HepG2 (cell line): ENCODE results near the gene R3HCC1L. TPM values are rescaled to one million over a fixed set of nuclear protein-coding genes. Genes with fewer than 3 reads are reported as not detected.

Experiments used
- ATAC-seq: fragments of 200-7000 bp; cut with Tn5 transposase; 3 replicates; pipeline ENCODE4 v1.9.1; 2020; ENCODE audit warnings: mild to moderate bottlenecking, moderate library complexity
- BruUV-seq: library from RNA; stranded (reverse); fragments of 400-500 nt; replicated peaks from 2 replicates; lab custom pipeline; 2021; lab: Mats Ljungman, UMichigan
- CTCF ChIA-PET: fragments of 300-600 bp; formaldehyde crosslinking; extraction: SDS; loops from one replicate; lab custom pipeline; 2021; ENCODE audit warnings: low total read pairs, inconsistent platforms, low intra/inter-chr PET ratio; lab: Yijun Ruan, JAX
- POLR2A ChIA-PET: fragments of 350-600 bp; sonication (Branson Sonifier 250); formaldehyde crosslinking; loops from one replicate; lab custom pipeline; 2020; ENCODE audit warnings: antibody characterized with exemption, inconsistent platforms; lab: Yijun Ruan, JAX
- DNase-seq: peaks from one replicate; pipeline ENCODE4 v3.0.0-alpha.2; 2015; ENCODE audit warnings: low spot score
- FAIRE-seq: peaks from 3 replicates; lab custom pipeline; 2011; peaks lifted over from hg19 to GRCh38; lab: Jason Lieb, UNC
- H2AFZ ChIP-seq: one replicate; pipeline ENCODE4 v1.6.1; 2011; ENCODE audit warnings: low read length, inconsistent platforms
- H3K27ac ChIP-seq: fragments of 300-600 bp; 3 replicates; pipeline ENCODE4 v1.8.0; 2011; ENCODE audit warnings: mixed run types, mild to moderate bottlenecking, mixed read lengths, low read length, inconsistent platforms; ENCODE audit not compliant: insufficient read depth; ENCODE audit errors: extremely low read length
- H3K27me3 ChIP-seq, 2 experiments: fragments of 200-600 bp in 1 of 2; 2 replicates in 1 of 2; 3 replicates in 1 of 2; pipeline versions ENCODE4 v1.6.0 to v1.8.0; 2011; ENCODE audit warnings: low read length in 2 of 2, mild to moderate bottlenecking in 2 of 2, moderate library complexity in 2 of 2, inconsistent platforms in 1 of 2; ENCODE audit not compliant: insufficient read depth in 2 of 2, control insufficient read depth in 1 of 2
- H3K36me3 ChIP-seq, 2 experiments: fragments of 200-600 bp in 1 of 2; replicated peaks in 1 of 2; 2 replicates in 1 of 2; 3 replicates in 1 of 2; pipeline versions ENCODE4 v1.5.1 to v1.8.0; 2011; ENCODE audit warnings: low read length in 2 of 2, inconsistent platforms in 1 of 2; ENCODE audit not compliant: insufficient read depth in 2 of 2, control insufficient read depth in 1 of 2
- H3K4me1 ChIP-seq: 2 replicates; pipeline ENCODE4 v1.5.1; 2012; ENCODE audit warnings: low read length, inconsistent platforms; ENCODE audit not compliant: insufficient read depth
- H3K4me2 ChIP-seq: 2 replicates; pipeline ENCODE4 v1.6.0; 2011; ENCODE audit warnings: low read depth, low read length, inconsistent platforms
- H3K4me3 ChIP-seq, 3 experiments: fragments of 200-600 bp in 1 of 3; sonication (generic), shearing (Covaris generic) in 1 of 3; replicated peaks in 1 of 3; 2 replicates each; pipeline ENCODE4 v1.5.1; 2011 to 2016; ENCODE audit warnings: low read length in 3 of 3, inconsistent platforms in 2 of 3, low read depth in 2 of 3, mild to moderate bottlenecking in 2 of 3, control low read depth in 1 of 3, mixed read lengths in 1 of 3; ENCODE audit not compliant: insufficient read depth in 1 of 3
- H3K79me2 ChIP-seq: one replicate; pipeline ENCODE4 v1.6.1; 2011; ENCODE audit warnings: low read length, inconsistent platforms; ENCODE audit not compliant: insufficient read depth
- H3K9ac ChIP-seq: 2 replicates; pipeline ENCODE4 v1.6.0; 2011; ENCODE audit warnings: mild to moderate bottlenecking, low read depth, low read length, inconsistent platforms; ENCODE audit not compliant: insufficient read depth
- H3K9me3 ChIP-seq: 2 replicates; pipeline ENCODE4 v1.5.1; 2012; ENCODE audit warnings: mild to moderate bottlenecking, low read length
- H4K20me1 ChIP-seq: 2 replicates; pipeline ENCODE4 v1.6.0; 2011; ENCODE audit warnings: inconsistent platforms, mild to moderate bottlenecking, low read length, moderate library complexity; ENCODE audit not compliant: insufficient read depth
- ASH2L ChIP-seq: fragments of 300-600, 200-600 bp; sonication (generic); IDR thresholded peaks from 2 replicates; pipeline ENCODE4 v1.7.0; 2017; ENCODE audit warnings: low read depth, mild to moderate bottlenecking, moderate library complexity, mixed read lengths, low read length; ENCODE audit not compliant: insufficient read length
- FLYWCH1 ChIP-seq: sonication (generic); formaldehyde crosslinking; IDR thresholded peaks from 2 replicates; pipeline ENCODE4 v1.8.1; 2023; ENCODE audit warnings: mild to moderate bottlenecking, missing genetic modification reagents
- FOXK2 ChIP-seq: fragments of 450-650 bp; IDR thresholded peaks from 2 replicates; pipeline ENCODE4 v1.6.1; 2016
- HNRNPK ChIP-seq: fragments of 200-400 bp; formaldehyde crosslinking; IDR thresholded peaks from 2 replicates; pipeline ENCODE4 v1.6.1; 2018; ENCODE audit warnings: low read length, low read depth, moderate library complexity, mild to moderate bottlenecking; ENCODE audit not compliant: poor library complexity, severe bottlenecking
- JUND ChIP-seq: sonication (generic); formaldehyde crosslinking; IDR thresholded peaks from 2 replicates; pipeline ENCODE4 v1.8.0; 2022; ENCODE audit warnings: mild to moderate bottlenecking, missing genetic modification reagents
- KDM2A ChIP-seq: sonication (generic); formaldehyde crosslinking; IDR thresholded peaks from 2 replicates; pipeline ENCODE4 v1.4.0; 2020; ENCODE audit warnings: low read depth, missing genetic modification reagents, borderline replicate concordance
- MYC ChIP-seq: sonication (generic); formaldehyde crosslinking; IDR thresholded peaks from 2 replicates; pipeline ENCODE4 v1.9.0; 2021; ENCODE audit warnings: missing genetic modification reagents, borderline replicate concordance
- RFX1 ChIP-seq: fragments of 450-650 bp; IDR thresholded peaks from 2 replicates; pipeline ENCODE4 v1.6.1; 2017
- ZBTB20 ChIP-seq: sonication (generic); formaldehyde crosslinking; IDR thresholded peaks from 2 replicates; pipeline ENCODE4 v1.8.1; 2023; ENCODE audit warnings: missing genetic modification reagents, low read depth, mild to moderate bottlenecking, borderline replicate concordance
- ZFP37 ChIP-seq: sonication (generic); formaldehyde crosslinking; IDR thresholded peaks from 2 replicates; pipeline ENCODE4 v1.4.0; 2020; ENCODE audit warnings: missing genetic modification reagents, borderline replicate concordance
- ZFY ChIP-seq: sonication (generic); formaldehyde crosslinking; IDR thresholded peaks from 2 replicates; pipeline ENCODE4 v1.4.0; 2020; ENCODE audit warnings: missing genetic modification reagents
- ZNF138 ChIP-seq: sonication (generic); formaldehyde crosslinking; IDR thresholded peaks from 2 replicates; pipeline ENCODE4 v1.5.0; 2020; ENCODE audit warnings: mild to moderate bottlenecking, low read depth, missing genetic modification reagents
- ZNF292 ChIP-seq: sonication (generic); formaldehyde crosslinking; IDR thresholded peaks from 2 replicates; pipeline ENCODE4 v1.8.1; 2022; ENCODE audit warnings: mild to moderate bottlenecking, low read depth, missing genetic modification reagents, borderline replicate concordance
- ZNF331 ChIP-seq: sonication (generic); formaldehyde crosslinking; IDR thresholded peaks from 2 replicates; pipeline ENCODE4 v1.4.0; 2020; ENCODE audit warnings: missing genetic modification reagents
- ZNF644 ChIP-seq: IDR thresholded peaks from 2 replicates; pipeline ENCODE4 v1.6.1; 2016; ENCODE audit warnings: low read depth
- WGBS: methylation state at CpG from one replicate; pipeline ENCODE4 v1.1.6; 2017; ENCODE audit warnings: low lambda C conversion rate; 5-methylcytosine and 5-hydroxymethylcytosine counted together
- in situ Hi-C: cut with HindIII; loops from 2 replicates; pipeline ENCODE4 v1.10.0; 2017; ENCODE audit warnings: low pct_unique_long_range_greater_than_20kb; ENCODE audit not compliant: extremely low pct_ligation_motif_present
- intact Hi-C: fragments of 100-400 bp; cut with micrococcal nuclease; formaldehyde crosslinking; loops from one replicate; pipeline ENCODE4 v1.10.0; 2022; ENCODE audit not compliant: unreplicated experiment
- polyA plus RNA-seq, 8 experiments: library from polyadenylated mRNA; depleted of rRNA in 3 of 8; stranded (reverse) in 7 of 8; unstranded in 1 of 8; fragments of >200 nt; fragmentation: Illumina TruSeq in 4 of 8; extraction: Trizol in 4 of 8; gene quantifications; 2 replicates each; pipeline versions ENCODE4 v1.2.1 to v1.2.3, GENCODE V29; 2011 to 2016; ENCODE audit warnings: low read depth in 4 of 8, missing spikeins in 1 of 8, mixed read lengths in 1 of 8; ENCODE audit not compliant: insufficient read depth in 1 of 8
- total RNA-seq, 5 experiments: library from RNA; depleted of rRNA; stranded (reverse); fragments of >200 nt; fragmentation: Illumina TruSeq; extraction: Trizol; gene quantifications; 2 replicates each; pipeline ENCODE4 v1.2.3, GENCODE V29; 2016; ENCODE audit warnings: low read depth in 1 of 5
- TF ChIP-seq, protein P1 (sequence below): IDR thresholded peaks from 2 replicates; pipeline ENCODE4 v1.6.1; 2016; ENCODE audit warnings: low read depth
- TF ChIP-seq, protein P2 (sequence below): sonication (generic); formaldehyde crosslinking; IDR thresholded peaks from 2 replicates; pipeline ENCODE4 v1.4.0; 2020; ENCODE audit warnings: missing genetic modification reagents, borderline replicate concordance

The R3HCC1L gene
- total and polyA plus RNA-seq, 2 of the 13 experiments (the other 11 are each of a cell fraction or from before 2014, with no cell fraction given): 6.5 to 12.2 TPM

DNA sequence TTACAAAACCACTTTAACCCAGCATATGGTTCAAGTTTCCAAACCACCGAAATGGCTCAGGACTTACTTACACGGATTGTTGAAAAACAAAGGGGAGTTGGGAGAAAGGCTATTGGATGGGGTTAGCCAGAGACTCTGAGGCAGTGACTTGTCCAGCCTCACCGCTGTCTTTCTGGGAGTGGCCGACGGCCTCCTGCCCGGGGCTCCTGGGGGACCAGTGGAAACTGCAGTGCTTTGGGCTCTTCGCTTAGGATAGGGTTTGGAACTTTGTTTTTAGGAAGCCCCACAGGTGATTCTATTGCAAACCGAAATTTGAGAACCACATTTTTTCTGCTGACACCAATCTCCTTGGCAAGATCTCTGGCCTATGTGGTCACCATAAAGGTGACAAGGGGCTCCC lies 38.1 kb upstream of the R3HCC1L start:
- no TSS peak for BruUV-seq
- Histone ChIP-seq H2AFZ (no peak overlapping the region), H3K27ac (no peak overlapping the region), H3K36me3 (no peaks in the 10 kb centered on the region), H3K9me3 (no peaks in the 10 kb centered on the region), H3K9ac (no peak overlapping the region), H4K20me1 (no peaks in the 10 kb centered on the region), H3K79me2 (no peaks in the 10 kb centered on the region), H3K4me2 (no peak overlapping the region), H3K4me3 (no peak overlapping the region), H3K27me3 (peaks cover 2 to 39% of the 10 kb centered on the region in 2 experiments; a peak in 3 of 5 replicates), H3K4me1 (no peaks in the 10 kb centered on the region)
- intact Hi-C loops (no loop called here), in situ Hi-C loops (no loop called here)
- DNase-seq (no peak), FAIRE-seq (no peak), ATAC-seq (no peak)
- POLR2A ChIA-PET: no interaction called here
- CTCF ChIA-PET: no interaction called here
- 13% methylated on average over 7 of the region's 8 CpGs for WGBS
- no peak for TF ChIP-seq JUND (CRISPR knock-in tag)
- no peak for TF ChIP-seq MYC
- no peak for TF ChIP-seq ZNF292
- no peak for TF ChIP-seq ZNF644 (CRISPR knock-in tag)
- no peak for TF ChIP-seq KDM2A (CRISPR knock-in tag)
- TF ChIP-seq ZBTB20 (CRISPR knock-in tag): no peak
- TF ChIP-seq ASH2L: no peak
- TF ChIP-seq ZFP37 (CRISPR knock-in tag): no peak
- TF ChIP-seq, protein P1, sequence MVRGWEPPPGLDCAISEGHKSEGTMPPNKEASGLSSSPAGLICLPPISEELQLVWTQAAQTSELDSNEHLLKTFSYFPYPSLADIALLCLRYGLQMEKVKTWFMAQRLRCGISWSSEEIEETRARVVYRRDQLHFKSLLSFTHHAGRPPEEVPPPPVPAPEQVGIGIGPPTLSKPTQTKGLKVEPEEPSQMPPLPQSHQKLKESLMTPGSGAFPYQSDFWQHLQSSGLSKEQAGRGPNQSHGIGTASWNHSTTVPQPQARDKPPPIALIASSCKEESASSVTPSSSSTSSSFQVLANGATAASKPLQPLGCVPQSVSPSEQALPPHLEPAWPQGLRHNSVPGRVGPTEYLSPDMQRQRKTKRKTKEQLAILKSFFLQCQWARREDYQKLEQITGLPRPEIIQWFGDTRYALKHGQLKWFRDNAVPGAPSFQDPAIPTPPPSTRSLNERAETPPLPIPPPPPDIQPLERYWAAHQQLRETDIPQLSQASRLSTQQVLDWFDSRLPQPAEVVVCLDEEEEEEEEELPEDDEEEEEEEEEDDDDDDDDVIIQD (CRISPR knock-in tag): no peak
- no peak for TF ChIP-seq FLYWCH1 (CRISPR knock-in tag)
- no peak for TF ChIP-seq FOXK2
- TF ChIP-seq HNRNPK: no peak
- TF ChIP-seq ZFY (CRISPR knock-in tag): no peak
- no peak for TF ChIP-seq RFX1
- TF ChIP-seq ZNF331: no peak
- TF ChIP-seq, protein P2, sequence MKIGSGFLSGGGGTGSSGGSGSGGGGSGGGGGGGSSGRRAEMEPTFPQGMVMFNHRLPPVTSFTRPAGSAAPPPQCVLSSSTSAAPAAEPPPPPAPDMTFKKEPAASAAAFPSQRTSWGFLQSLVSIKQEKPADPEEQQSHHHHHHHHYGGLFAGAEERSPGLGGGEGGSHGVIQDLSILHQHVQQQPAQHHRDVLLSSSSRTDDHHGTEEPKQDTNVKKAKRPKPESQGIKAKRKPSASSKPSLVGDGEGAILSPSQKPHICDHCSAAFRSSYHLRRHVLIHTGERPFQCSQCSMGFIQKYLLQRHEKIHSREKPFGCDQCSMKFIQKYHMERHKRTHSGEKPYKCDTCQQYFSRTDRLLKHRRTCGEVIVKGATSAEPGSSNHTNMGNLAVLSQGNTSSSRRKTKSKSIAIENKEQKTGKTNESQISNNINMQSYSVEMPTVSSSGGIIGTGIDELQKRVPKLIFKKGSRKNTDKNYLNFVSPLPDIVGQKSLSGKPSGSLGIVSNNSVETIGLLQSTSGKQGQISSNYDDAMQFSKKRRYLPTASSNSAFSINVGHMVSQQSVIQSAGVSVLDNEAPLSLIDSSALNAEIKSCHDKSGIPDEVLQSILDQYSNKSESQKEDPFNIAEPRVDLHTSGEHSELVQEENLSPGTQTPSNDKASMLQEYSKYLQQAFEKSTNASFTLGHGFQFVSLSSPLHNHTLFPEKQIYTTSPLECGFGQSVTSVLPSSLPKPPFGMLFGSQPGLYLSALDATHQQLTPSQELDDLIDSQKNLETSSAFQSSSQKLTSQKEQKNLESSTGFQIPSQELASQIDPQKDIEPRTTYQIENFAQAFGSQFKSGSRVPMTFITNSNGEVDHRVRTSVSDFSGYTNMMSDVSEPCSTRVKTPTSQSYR (CRISPR knock-in tag): no peak
- TF ChIP-seq ZNF138 (CRISPR knock-in tag): no peak
